Sigmoid colon (tissue), 4 donors: ENCODE results near the gene NOA1.

Source experiments
- CTCF ChIP-seq, 4 experiments: fragments of 450-650 bp in 3 of 4; fragments of 200-600 bp in 1 of 4; IDR thresholded peaks; one replicate each; pipeline ENCODE4 v1.5.1; 2016 to 2019; ENCODE audit warnings: antibody characterized with exemption in 4 of 4, mild to moderate bottlenecking in 3 of 4, moderate library complexity in 2 of 4
- EP300 ChIP-seq, 4 donors: sonication (generic); formaldehyde crosslinking; IDR thresholded peaks; one replicate each; pipeline ENCODE4 v1.6.1; 2017; ENCODE audit warnings: antibody characterized with exemption in 4 of 4
- POLR2A ChIP-seq, 2 donors: fragments of 450-650 bp; IDR thresholded peaks; one replicate each; pipeline ENCODE4 v1.6.1; 2016; ENCODE audit warnings: antibody characterized with exemption in 2 of 2, mild to moderate bottlenecking in 2 of 2, moderate library complexity in 2 of 2

GRCh38 chr4:56937262-56937661, 40.1 kb downstream of the NOA1 start:
- TF ChIP-seq CTCF (IDR thresholded peaks at IDR 0.05) (no peak), POLR2A (IDR thresholded peaks at IDR 0.05) (no peak), EP300 (IDR thresholded peaks at IDR 0.05) (no peak)
